ENCODE data around the gene SLC66A3. TPM values are rescaled to one million over a fixed set of nuclear protein-coding genes. Genes with fewer than 3 reads are reported as not detected.

The SLC66A3 gene
- total and polyA plus RNA-seq, 12 donors = 4.5 to 15.4 (median 7.3) TPM

GRCh38 chr2:11128243-11128951, 26.9 kb upstream of the SLC66A3 start:
- H3K4me3 ChIP-seq = no peak overlapping the region
- no peak for TF ChIP-seq CTCF (IDR thresholded peaks at IDR 0.05)
- WGBS, 2 donors = 54 to 59% methylated on average over 11 of the region's 11 CpGs
- peaks cover 0 to 27% (median 4%) of the 10 kb centered on the region in 7 donors for H3K27me3 ChIP-seq
- H3K36me3 ChIP-seq = no peaks in the 10 kb centered on the region
- no peaks in the 10 kb centered on the region for H3K9me3 ChIP-seq
- intact Hi-C loops (cut with DNase I) = loop anchor here in 4 of 10 donors (10.0 kb wide), 1 partner anchor 214 kb away; the partner anchor contains the start of gene KCNF1 (in 4 of the 4)
- DNase-seq = peak in 1 of 2 donors; percentile 48
- peak overlapping the region in 1 of 10 donors; percentile 4 for H3K27ac ChIP-seq
- H3K4me1 ChIP-seq = peaks cover 9 to 36% (median 18%) of the 10 kb centered on the region in 9 donors
- ATAC-seq = no peak

GRCh38 chr2:11129598-11130449, 25.4 kb upstream of the SLC66A3 start:
- Histone ChIP-seq H3K27ac (peak overlapping the region in 6 of 10 donors; percentile 19 to 65 (median 34)), H3K27me3 (peaks cover 0 to 15% (median 0%) of the 10 kb centered on the region in 7 donors), H3K4me1 (peaks cover 9 to 43% (median 23%) of the 10 kb centered on the region in 9 donors), H3K9me3 (no peaks in the 10 kb centered on the region), H3K36me3 (no peaks in the 10 kb centered on the region), H3K4me3 (peak overlapping the region in 9 of 10 donors; percentile 12 to 51 (median 44))
- intact Hi-C loops (cut with DNase I) = loop anchor here (5.0 to 10.0 kb wide), 11 partner anchors 72 to 455 kb away; partner anchors contain the start of gene KCNF1 (in 4 of the 10)
- DNase-seq (peak in 1 of 2 donors; percentile 62), ATAC-seq (peak; percentile 18 to 45 (median 29))
- TF ChIP-seq CTCF (IDR thresholded peaks at IDR 0.05) = peak in 5 of 9 donors; percentile 20 to 42 (median 33)
- 13% methylated on average over 46 of the region's 46 CpGs for WGBS, 2 donors

- 86 to 91% methylated on average over 20 of the region's 20 CpGs for WGBS, 2 donors
- H3K9me3 ChIP-seq = no peaks in the 10 kb centered on the region
- H3K4me3 ChIP-seq = no peak overlapping the region
- intact Hi-C loops (cut with DNase I) = loop anchor here (5.0 to 10.0 kb wide), 10 partner anchors 71 to 453 kb away; no protein-coding TSS in a partner anchor
- H3K4me1 ChIP-seq = peaks cover 9 to 43% (median 23%) of the 10 kb centered on the region in 9 donors
- H3K36me3 ChIP-seq = no peaks in the 10 kb centered on the region
- ATAC-seq = no peak
- TF ChIP-seq CTCF (IDR thresholded peaks at IDR 0.05) = no peak
- no peak for DNase-seq
- peaks cover 0 to 7% (median 0%) of the 10 kb centered on the region in 7 donors for H3K27me3 ChIP-seq
- H3K27ac ChIP-seq = no peak overlapping the region
Measured at GRCh38 chr2:11131166-11131920, 23.9 kb upstream of the SLC66A3 start.
